K562 (cell line): Measurements from ENCODE around the gene CCDC106. TPM values are rescaled to one million over a fixed set of nuclear protein-coding genes. Genes with fewer than 3 reads are reported as not detected.

Source experiments
- ATAC-seq: fragments of 200-7000 bp; cut with Tn5 transposase; 3 replicates; pipeline ENCODE4 v1.9.1; 2020; ENCODE audit warnings: moderate library complexity
- BruUV-seq: library from RNA; stranded (reverse); fragments of 400-500 nt; replicated peaks from 2 replicates; lab custom pipeline; 2021; lab: Mats Ljungman, UMichigan
- CTCF ChIA-PET: fragments of 300-600 bp; formaldehyde crosslinking; extraction: SDS; loops from one replicate; lab custom pipeline; 2021; ENCODE audit warnings: low intra/inter-chr PET ratio; lab: Yijun Ruan, JAX
- POLR2A ChIA-PET: fragments of 300-600, 350-650 bp; sonication (Branson Sonifier 250); formaldehyde crosslinking; extraction: SDS; loops from one replicate; lab custom pipeline; 2021; ENCODE audit warnings: antibody characterized with exemption, inconsistent platforms; lab: Yijun Ruan, JAX
- DNase-seq, 4 experiments: peaks; one replicate each; pipeline versions ENCODE4 v3.0.0 to v3.0.0-alpha.2; 2011 to 2018; ENCODE audit warnings: low spot score in 3 of 4, mixed read lengths in 3 of 4; ENCODE audit errors: extremely low read depth in 1 of 4
- FAIRE-seq: peaks from 2 replicates; lab custom pipeline; 2011; peaks lifted over from hg19 to GRCh38; lab: Jason Lieb, UNC
- H2AFZ ChIP-seq: 2 replicates; pipeline ENCODE4 v1.6.0; 2011; ENCODE audit warnings: low read depth, low read length, control low read depth, inconsistent platforms
- H3K27ac ChIP-seq: fragments of 200-600 bp; 3 replicates; pipeline ENCODE4 v1.8.0; 2011; ENCODE audit warnings: low read depth, mild to moderate bottlenecking, control low read depth, inconsistent platforms, low read length, moderate library complexity, mixed read lengths; ENCODE audit errors: extremely low read depth
- H3K27me3 ChIP-seq, 2 experiments: fragments of 300-600 bp in 1 of 2; 2 replicates in 1 of 2; 3 replicates in 1 of 2; pipeline versions ENCODE4 v1.6.0 to v1.8.0; 2011; ENCODE audit warnings: inconsistent platforms in 2 of 2, low read length in 2 of 2, mild to moderate bottlenecking in 1 of 2, mixed read lengths in 1 of 2, moderate library complexity in 1 of 2; ENCODE audit not compliant: control insufficient read depth in 2 of 2, insufficient read depth in 2 of 2
- H3K36me3 ChIP-seq: fragments of 300-600 bp; 3 replicates; pipeline ENCODE4 v1.8.0; 2011; ENCODE audit warnings: mild to moderate bottlenecking, low read length, inconsistent platforms; ENCODE audit not compliant: control insufficient read depth, insufficient read depth
- H3K4me1 ChIP-seq, 2 experiments: fragments of 200-600 bp in 1 of 2; replicated peaks in 1 of 2; 2 replicates in 1 of 2; 3 replicates in 1 of 2; pipeline versions ENCODE4 v1.5.1 to v1.8.0; 2011; ENCODE audit warnings: inconsistent platforms in 2 of 2, low read length in 2 of 2, mild to moderate bottlenecking in 1 of 2, mixed read lengths in 1 of 2, moderate library complexity in 1 of 2; ENCODE audit not compliant: control insufficient read depth in 2 of 2, insufficient read depth in 2 of 2
- H3K4me2 ChIP-seq: 2 replicates; pipeline ENCODE4 v1.6.1; 2011; ENCODE audit warnings: low read length, control low read depth, inconsistent platforms, mixed read lengths; ENCODE audit not compliant: insufficient read depth
- H3K4me3 ChIP-seq: fragments of 200-600 bp; sonication (generic), shearing (Covaris generic); 2 replicates; pipeline ENCODE4 v1.5.1; 2016; ENCODE audit warnings: control low read depth, inconsistent platforms
- H3K79me2 ChIP-seq: fragments of 200-600 bp; 3 replicates; pipeline ENCODE4 v1.8.0; 2011; ENCODE audit warnings: low read length, inconsistent platforms; ENCODE audit not compliant: control insufficient read depth, insufficient read depth
- H3K9ac ChIP-seq, 2 experiments: 2 replicates each; pipeline versions ENCODE4 v1.6.0 to v1.6.1; 2011; ENCODE audit warnings: low read depth in 2 of 2, low read length in 2 of 2, control low read depth in 1 of 2, inconsistent platforms in 1 of 2, mild to moderate bottlenecking in 1 of 2, mixed read lengths in 1 of 2; ENCODE audit not compliant: insufficient read depth in 1 of 2
- H3K9me1 ChIP-seq: one replicate; pipeline ENCODE4 v1.6.0; 2011; ENCODE audit warnings: inconsistent platforms, mild to moderate bottlenecking, low read length, moderate library complexity; ENCODE audit not compliant: control insufficient read depth, insufficient read depth
- H3K9me3 ChIP-seq: replicated peaks from 2 replicates; pipeline ENCODE4 v1.5.1; 2011; ENCODE audit warnings: low read depth, low read length, inconsistent platforms; ENCODE audit not compliant: control insufficient read depth, insufficient read depth
- H4K20me1 ChIP-seq: replicated peaks from 2 replicates; pipeline ENCODE4 v1.6.1; 2011; ENCODE audit warnings: low read length, inconsistent platforms, mixed read lengths; ENCODE audit not compliant: control insufficient read depth, insufficient read depth
- CEBPG ChIP-seq, 3 experiments: fragments of 200-800 bp in 1 of 3; sonication (Bioruptor generic) in 1 of 3; sonication (generic) in 1 of 3; formaldehyde crosslinking in 1 of 3; IDR thresholded peaks in 2 of 3; conservative IDR thresholded peaks in 1 of 3; 2 replicates each; pipeline versions ENCODE4 v1.6.1 to v1.8.0; 2016 to 2022; ENCODE audit warnings: missing compliant biosample characterization in 2 of 3, missing genetic modification characterization in 2 of 3, mild to moderate bottlenecking in 1 of 3, missing genetic modification reagents in 1 of 3
- CREBBP ChIP-seq: IDR thresholded peaks from one replicate; pipeline ENCODE4 v1.6.1; 2012; ENCODE audit warnings: low read depth, mild to moderate bottlenecking, control low read depth, inconsistent platforms, low read length
- ELF4 ChIP-seq: fragments of 450-650 bp; formaldehyde crosslinking; IDR thresholded peaks from 2 replicates; pipeline ENCODE4 v1.4.0; 2022; ENCODE audit warnings: missing genetic modification characterization
- GABPA ChIP-seq: fragments of 200-800 bp; sonication (Bioruptor generic); conservative IDR thresholded peaks from 2 replicates; pipeline ENCODE4 v1.6.1; 2016; ENCODE audit warnings: low read depth, missing genetic modification characterization, missing compliant biosample characterization
- MAZ ChIP-seq, 2 experiments: fragments of 450-650 bp in 1 of 2; sonication (generic) in 1 of 2; formaldehyde crosslinking; IDR thresholded peaks in 1 of 2; conservative IDR thresholded peaks in 1 of 2; 2 replicates each; pipeline versions ENCODE4 v1.4.0 to v1.5.0; 2020; ENCODE audit warnings: mild to moderate bottlenecking in 1 of 2, missing genetic modification reagents in 1 of 2
- MGA ChIP-seq: fragments of 450-650 bp; IDR thresholded peaks from 2 replicates; pipeline ENCODE4 v1.6.1; 2016; ENCODE audit warnings: mild to moderate bottlenecking, moderate library complexity
- RFX1 ChIP-seq: fragments of 450-650 bp; IDR thresholded peaks from 2 replicates; pipeline ENCODE4 v1.6.1; 2016; ENCODE audit warnings: mild to moderate bottlenecking, moderate library complexity
- SPI1 ChIP-seq: IDR thresholded peaks from 2 replicates; pipeline ENCODE4 v1.6.1; 2011; ENCODE audit warnings: low read depth, low read length, control low read depth, borderline replicate concordance
- ZBTB43 ChIP-seq: sonication (generic); formaldehyde crosslinking; IDR thresholded peaks from 2 replicates; pipeline ENCODE4 v1.8.0; 2023; ENCODE audit warnings: mild to moderate bottlenecking, missing genetic modification reagents
- WGBS: fragments of 100-300 bp; shearing (Covaris generic); methylation state at CpG from one replicate; pipeline ENCODE4 v1.1.6; 2016; ENCODE audit warnings: low coverage, mixed read lengths; ENCODE audit not compliant: insufficient coverage; ENCODE audit errors: missing lambda C conversion rate; 5-methylcytosine and 5-hydroxymethylcytosine counted together
- in situ Hi-C: fragments of 300-500 bp; cut with MboI; formaldehyde crosslinking; loops from 4 replicates; pipeline ENCODE4 v1.15.0; 2018; ENCODE audit warnings: inconsistent platforms, mixed read lengths
- intact Hi-C: fragments of 100-400 bp; cut with micrococcal nuclease; formaldehyde crosslinking; loops from 2 replicates; pipeline ENCODE4 v1.14.2; 2022
- polyA plus RNA-seq, 8 experiments: library from polyadenylated mRNA; depleted of rRNA in 4 of 8; stranded (reverse) in 5 of 8; unstranded in 3 of 8; fragments of >200 nt; fragmentation: Nextera tagmentation in 2 of 8; fragmentation: Illumina TruSeq in 1 of 8; extraction: Ambion mirVana in 2 of 8; extraction: Trizol in 1 of 8; gene quantifications; 2 replicates each; pipeline versions ENCODE4 v1.2.1 to v1.2.3, GENCODE V29; 2011 to 2014; ENCODE audit warnings: inconsistent platforms in 1 of 8, missing spikeins in 1 of 8
- total RNA-seq, 7 experiments: library from RNA; depleted of rRNA in 6 of 7; stranded (reverse); fragments of >200 nt in 6 of 7; fragmentation: Illumina TruSeq in 2 of 7; extraction: Trizol in 2 of 7; gene quantifications; 2 replicates each; pipeline versions ENCODE4 v1.2.1 to v1.2.3, GENCODE V29; 2011 to 2021; ENCODE audit warnings: low replicate concordance in 1 of 7

The CCDC106 gene
- total and polyA plus RNA-seq, 9 of the 15 experiments (the other 6 are each of a cell fraction or from before 2014, with no cell fraction given): 0.10 to 27.5 (median 15.0) TPM; not detected in 1

GRCh38 chr19:55692681-55693081 is 44.7 kb downstream of the CCDC106 start:
- Histone ChIP-seq H4K20me1 (peaks cover 14% of the 10 kb centered on the region), H3K36me3 (peaks cover 92% of the 10 kb centered on the region; the same call in 2 of the 3 replicates), H3K4me2 (no peak overlapping the region), H3K27me3 (no peaks in the 10 kb centered on the region), H3K9me3 (no peaks in the 10 kb centered on the region), H3K4me3 (no peak overlapping the region), H3K27ac (no peak overlapping the region), H3K9me1 (no peaks in the 10 kb centered on the region), H3K9ac (no peak overlapping the region), H3K79me2 (no peaks in the 10 kb centered on the region), H2AFZ (no peak overlapping the region), H3K4me1 (peaks cover 0 to 41% of the 10 kb centered on the region in 2 experiments; a peak in 3 of 5 replicates)
- WGBS: 95% methylated on average over 9 of the region's 19 CpGs
- ChIA-PET POLR2A (interaction anchor here (0.7 to 1.7 kb wide), 2 partner anchors 17 to 56 kb away, joined by 3 to 5 read pairs; no protein-coding TSS in a partner anchor), CTCF (no interaction called here)
- intact Hi-C loops (no loop called here), in situ Hi-C loops (no loop called here)
- FAIRE-seq (no peak), ATAC-seq (no peak), DNase-seq (peak in 1 of 4 experiments; percentile 16)
- BruUV-seq: no TSS peak
- TF ChIP-seq SPI1 (no peak), MAZ (CRISPR knock-in tag; conservative IDR thresholded peaks at IDR 0.05 in 1 of 2, IDR thresholded peaks at IDR 0.05 in 1 of 2) (no peak), ELF4 (CRISPR knock-in tag) (no peak), CEBPG (CRISPR knock-in tag; IDR thresholded peaks at IDR 0.05) (no peak), CEBPG (tag; conservative IDR thresholded peaks at IDR 0.05 in 1 of 2, IDR thresholded peaks at IDR 0.05 in 1 of 2) (no peak), RFX1 (no peak), MGA (no peak), GABPA (tag) (no peak), CREBBP (no peak), ZBTB43 (CRISPR knock-in tag) (no peak)
